Endodermal cell (in vitro differentiated cells): ENCODE data around the gene SDS. TPM values are rescaled to one million over a fixed set of nuclear protein-coding genes. Genes with fewer than 3 reads are reported as not detected.

Experiments used
- DNase-seq: peaks from one replicate; pipeline ENCODE4 v3.0.0-alpha.2; 2017
- H3K27ac ChIP-seq: 2 replicates; pipeline ENCODE4 v1.5.1; 2013; ENCODE audit warnings: mild to moderate bottlenecking, low read depth, low read length, moderate library complexity
- H3K27me3 ChIP-seq: 2 replicates; pipeline ENCODE4 v1.6.1; 2013; ENCODE audit warnings: mild to moderate bottlenecking, low read length, moderate library complexity; ENCODE audit not compliant: insufficient read depth, control insufficient read depth, poor library complexity, severe bottlenecking
- H3K36me3 ChIP-seq: 2 replicates; pipeline ENCODE4 v1.7.0; 2013; ENCODE audit warnings: mild to moderate bottlenecking, low read length, moderate library complexity; ENCODE audit not compliant: control insufficient read depth, insufficient read depth
- H3K4me1 ChIP-seq: one replicate; pipeline ENCODE4 v1.7.0; 2013; ENCODE audit warnings: low read length; ENCODE audit not compliant: control insufficient read depth, insufficient read depth
- H3K4me3 ChIP-seq: 2 replicates; pipeline ENCODE4 v1.5.1; 2013; ENCODE audit warnings: mild to moderate bottlenecking, low read length, moderate library complexity
- H3K9ac ChIP-seq: 2 replicates; pipeline ENCODE4 v1.6.1; 2013; ENCODE audit warnings: mild to moderate bottlenecking, low read length, moderate library complexity; ENCODE audit not compliant: poor library complexity, severe bottlenecking; ENCODE audit errors: extremely low read depth
- H3K9me3 ChIP-seq: 2 replicates; pipeline ENCODE4 v1.6.1; 2013; ENCODE audit warnings: mild to moderate bottlenecking, low read length, moderate library complexity; ENCODE audit not compliant: control insufficient read depth
- H3K27ac Mint-ChIP-seq: 2 replicates; pipeline ENCODE4 v1.8.0; 2020; ENCODE audit warnings: mixed read lengths
- H3K27me3 Mint-ChIP-seq: 2 replicates; pipeline ENCODE4 v1.8.0; 2021; ENCODE audit warnings: mild to moderate bottlenecking, mixed read lengths; ENCODE audit not compliant: insufficient read depth
- H3K36me3 Mint-ChIP-seq: 2 replicates; pipeline ENCODE4 v1.8.0; 2020; ENCODE audit warnings: low read depth, mixed read lengths
- H3K4me1 Mint-ChIP-seq: 2 replicates; pipeline ENCODE4 v1.8.0; 2020; ENCODE audit warnings: mixed read lengths
- H3K4me3 Mint-ChIP-seq: 2 replicates; pipeline ENCODE4 v1.8.0; 2020; ENCODE audit warnings: mild to moderate bottlenecking, moderate library complexity, mixed read lengths
- H3K9me3 Mint-ChIP-seq: 2 replicates; pipeline ENCODE4 v1.8.0; 2020; ENCODE audit warnings: mild to moderate bottlenecking, mixed read lengths
- WGBS, 2 experiments: methylation state at CpG; one replicate each; pipeline versions ENCODE4 v1.1.5 to v1.1.7; 2013; ENCODE audit warnings: missing lambda C conversion rate in 2 of 2, mixed read lengths in 1 of 2; ENCODE audit not compliant: insufficient coverage in 1 of 2, insufficient read length in 1 of 2; 5-methylcytosine and 5-hydroxymethylcytosine counted together
- total RNA-seq, 2 donors: library from RNA; stranded (reverse); fragmentation: NEBNext Ultra II Directional in 1 of 2; extraction: Animal tissue kit (Norgen Biotek cat#: 25700) in 1 of 2; gene quantifications; 2 replicates in 1 of 2; 3 replicates in 1 of 2; pipeline ENCODE4 v1.2.1, GENCODE V29; 2021
- TF ChIP-seq, protein P1 (sequence below): fragments of 200-600 bp; sonication (generic); conservative IDR thresholded peaks from 2 replicates; pipeline ENCODE4 v1.5.0; 2021; ENCODE audit warnings: antibody characterized with exemption, mild to moderate bottlenecking

SDS gene
- total RNA-seq, 2 donors from 2014 or later = not detected

DNA sequence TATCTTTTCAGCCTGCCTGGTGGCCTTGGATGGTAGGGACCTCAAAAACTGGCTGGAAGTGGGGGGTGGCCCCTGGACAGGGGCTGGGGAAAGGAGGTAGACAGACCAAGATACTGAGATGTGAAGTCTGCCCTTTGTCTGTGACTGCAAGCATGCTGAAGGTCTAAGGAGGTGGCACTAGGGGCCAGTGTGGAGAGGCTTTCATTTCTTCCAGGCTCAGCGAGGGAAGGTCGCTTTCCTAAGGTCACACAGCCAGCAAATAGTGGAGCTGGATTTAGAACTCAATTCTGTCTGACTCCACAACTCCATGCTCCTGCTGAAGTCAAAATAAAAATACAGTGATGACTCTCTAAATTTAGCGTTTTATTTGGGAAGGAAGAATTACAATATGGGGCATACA is 56.6 kb downstream of the SDS start:
- TF ChIP-seq, protein P1, sequence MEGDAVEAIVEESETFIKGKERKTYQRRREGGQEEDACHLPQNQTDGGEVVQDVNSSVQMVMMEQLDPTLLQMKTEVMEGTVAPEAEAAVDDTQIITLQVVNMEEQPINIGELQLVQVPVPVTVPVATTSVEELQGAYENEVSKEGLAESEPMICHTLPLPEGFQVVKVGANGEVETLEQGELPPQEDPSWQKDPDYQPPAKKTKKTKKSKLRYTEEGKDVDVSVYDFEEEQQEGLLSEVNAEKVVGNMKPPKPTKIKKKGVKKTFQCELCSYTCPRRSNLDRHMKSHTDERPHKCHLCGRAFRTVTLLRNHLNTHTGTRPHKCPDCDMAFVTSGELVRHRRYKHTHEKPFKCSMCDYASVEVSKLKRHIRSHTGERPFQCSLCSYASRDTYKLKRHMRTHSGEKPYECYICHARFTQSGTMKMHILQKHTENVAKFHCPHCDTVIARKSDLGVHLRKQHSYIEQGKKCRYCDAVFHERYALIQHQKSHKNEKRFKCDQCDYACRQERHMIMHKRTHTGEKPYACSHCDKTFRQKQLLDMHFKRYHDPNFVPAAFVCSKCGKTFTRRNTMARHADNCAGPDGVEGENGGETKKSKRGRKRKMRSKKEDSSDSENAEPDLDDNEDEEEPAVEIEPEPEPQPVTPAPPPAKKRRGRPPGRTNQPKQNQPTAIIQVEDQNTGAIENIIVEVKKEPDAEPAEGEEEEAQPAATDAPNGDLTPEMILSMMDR = peak; percentile 42
- Mint-ChIP-seq H3K4me1 (peaks cover 3% of the 10 kb centered on the region), H3K36me3 (no peaks in the 10 kb centered on the region), H3K4me3 (no peak overlapping the region), H3K27ac (no peak overlapping the region), H3K27me3 (peaks cover 3% of the 10 kb centered on the region), H3K9me3 (no peaks in the 10 kb centered on the region)
- no peaks in the 10 kb centered on the region for H3K27me3 ChIP-seq
- H3K9me3 ChIP-seq = no peaks in the 10 kb centered on the region
- no peak overlapping the region for H3K4me3 ChIP-seq
- no peaks in the 10 kb centered on the region for H3K4me1 ChIP-seq
- 85 to 100% methylated on average over 1 to 3 of the region's 3 CpGs for WGBS, 2 experiments
- no peak overlapping the region for H3K9ac ChIP-seq
- no peaks in the 10 kb centered on the region for H3K36me3 ChIP-seq
- H3K27ac ChIP-seq = no peak overlapping the region
- peak; percentile 65 for DNase-seq

DNA sequence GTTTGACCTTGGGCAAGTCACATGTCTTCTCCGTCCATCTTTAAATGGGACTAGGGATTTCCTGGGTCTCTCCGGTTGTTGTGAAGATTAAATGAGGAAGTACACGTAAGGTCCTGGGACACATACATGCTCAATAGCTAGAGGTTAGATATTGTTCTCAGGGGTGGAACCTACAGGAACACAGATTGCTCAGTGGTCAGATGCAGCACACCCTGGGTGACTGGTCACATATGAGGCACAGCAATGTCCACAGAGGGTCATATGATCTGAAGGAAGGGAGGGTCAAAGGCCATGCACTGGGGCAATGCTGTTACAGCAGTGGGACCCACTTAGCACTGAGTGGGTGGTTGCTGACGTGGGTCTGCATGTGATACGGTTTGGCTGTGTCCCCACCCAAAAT is 57.3 kb downstream of the SDS start:
- H3K4me1 Mint-ChIP-seq = peaks cover 3% of the 10 kb centered on the region
- H3K9ac ChIP-seq = no peak overlapping the region
- H3K27me3 ChIP-seq = no peaks in the 10 kb centered on the region
- H3K27me3 Mint-ChIP-seq = peaks cover 7% of the 10 kb centered on the region
- TF ChIP-seq, protein P1 = no peak
- WGBS, 2 experiments = 94 to 96% methylated on average over 2 to 5 of the region's 5 CpGs
- H3K4me3 ChIP-seq = no peak overlapping the region
- no peak overlapping the region for H3K4me3 Mint-ChIP-seq
- H3K36me3 ChIP-seq = no peaks in the 10 kb centered on the region
- DNase-seq = no peak
- no peak overlapping the region for H3K27ac Mint-ChIP-seq
- H3K36me3 Mint-ChIP-seq = no peaks in the 10 kb centered on the region
- no peaks in the 10 kb centered on the region for H3K9me3 Mint-ChIP-seq
- no peaks in the 10 kb centered on the region for H3K4me1 ChIP-seq
- no peaks in the 10 kb centered on the region for H3K9me3 ChIP-seq
- no peak overlapping the region for H3K27ac ChIP-seq

DNA sequence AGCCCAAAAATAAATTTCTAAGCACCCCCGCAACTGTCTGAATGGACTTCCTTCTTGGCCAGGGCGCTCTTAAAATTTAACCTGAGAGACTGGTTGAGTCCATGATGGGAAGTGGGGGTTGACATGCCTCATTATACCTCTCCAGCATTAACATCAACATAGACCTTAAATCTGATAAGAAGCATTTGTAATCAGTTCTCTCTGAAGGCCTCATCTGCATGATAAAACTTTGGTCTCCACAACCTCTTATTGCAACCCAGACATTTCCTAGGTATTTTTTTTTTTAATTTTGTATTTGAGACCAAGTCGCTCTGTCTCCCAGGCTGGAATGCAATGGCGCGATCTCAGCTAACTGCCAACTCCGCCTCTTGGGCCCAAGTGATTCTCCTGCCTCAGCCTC is 58.4 kb downstream of the SDS start:
- WGBS, 2 experiments = 88 to 96% methylated on average over 6 of the region's 6 CpGs
- Mint-ChIP-seq H3K27ac (no peak overlapping the region), H3K27me3 (peaks cover 9% of the 10 kb centered on the region), H3K4me1 (peaks cover 3% of the 10 kb centered on the region), H3K4me3 (no peak overlapping the region), H3K36me3 (no peaks in the 10 kb centered on the region), H3K9me3 (no peaks in the 10 kb centered on the region)
- TF ChIP-seq, protein P1 = no peak
- Histone ChIP-seq H3K27me3 (no peaks in the 10 kb centered on the region), H3K9me3 (no peaks in the 10 kb centered on the region), H3K9ac (no peak overlapping the region), H3K4me3 (no peak overlapping the region), H3K27ac (no peak overlapping the region), H3K36me3 (no peaks in the 10 kb centered on the region), H3K4me1 (no peaks in the 10 kb centered on the region)
- no peak for DNase-seq

Other genes with a start within 250 kb of the SDS start
- 10 to 100 TPM; 68.1 to 69.0 TPM for gene DDX54, start 218.4 kb downstream of the SDS start, total RNA-seq
- gene RITA1, start 218.2 kb downstream of the SDS start, total RNA-seq = 10 to 100 TPM; 18.8 to 20.3 TPM
- 10 to 100 TPM; 18.9 to 30.8 TPM for gene TPCN1, start 182.4 kb downstream of the SDS start, total RNA-seq
- gene SLC8B1, start 68.8 kb downstream of the SDS start, total RNA-seq = 1 to 10 TPM; 6.9 to 9.1 TPM
- 10 to 100 TPM; 19.6 to 27.6 TPM for gene PLBD2, start 45.3 kb downstream of the SDS start, total RNA-seq
- gene SDSL, start 18.5 kb upstream of the SDS start, total RNA-seq = 1 to 10 TPM; 2.4 to 5.7 TPM
- under 1 TPM in 1 of 2 donors, not detected in 1; 0.18 TPM for gene LHX5, start 68.0 kb upstream of the SDS start, total RNA-seq